Activated gamma-delta T cell treated with Interleukin-2 at 50 U/mL for 16 hours (primary cell): ENCODE results near the gene CLASP1.
"Not testable (repeated sequence)": the region's sequence is repeated elsewhere in the genome, so short reads cannot be mapped to it uniquely, and the experiment has no call there.

Experiments
- DNase-seq: peaks from one replicate; pipeline ENCODE4 v3.0.0-alpha.2; 2020

Gene CLASP1

GRCh38 chr2:121468936-121469335, 180.3 kb downstream of the CLASP1 start:
- DNase-seq: no peak

- no peak for DNase-seq
These were observed 190.0 kb downstream of the CLASP1 start for GRCh38 chr2:121459291-121459690.

GRCh38 chr2:121456325-121456724, 192.9 kb downstream of the CLASP1 start:
- no peak for DNase-seq

- no peak for DNase-seq
These were observed 193.8 kb downstream of the CLASP1 start for GRCh38 chr2:121455446-121455845.

GRCh38 chr2:121454549-121455090, 194.6 kb downstream of the CLASP1 start:
- DNase-seq: no peak

- no peak for DNase-seq
These were observed 197.9 kb downstream of the CLASP1 start for GRCh38 chr2:121451398-121451797.

- DNase-seq: no peak
These were observed 199.0 kb downstream of the CLASP1 start for GRCh38 chr2:121450301-121450700.

GRCh38 chr2:121446647-121447241, 202.5 kb downstream of the CLASP1 start:
- DNase-seq: no peak

GRCh38 chr2:121442889-121443288, 206.4 kb downstream of the CLASP1 start:
- DNase-seq: no peak

- not testable (repeated sequence) for DNase-seq
These were observed 211.0 kb downstream of the CLASP1 start for GRCh38 chr2:121438290-121438689.

- no peak for DNase-seq
These were observed 212.3 kb downstream of the CLASP1 start for GRCh38 chr2:121436918-121437317.

GRCh38 chr2:121435790-121436189, 213.5 kb downstream of the CLASP1 start:
- no peak for DNase-seq

- DNase-seq: no peak
These were observed 218.0 kb downstream of the CLASP1 start for GRCh38 chr2:121431214-121431613.

- no peak for DNase-seq
These were observed 219.2 kb downstream of the CLASP1 start for GRCh38 chr2:121429927-121430520.

- no peak for DNase-seq
These were observed 220.0 kb downstream of the CLASP1 start for GRCh38 chr2:121429119-121429903.

- DNase-seq: no peak
These were observed 222.0 kb downstream of the CLASP1 start for GRCh38 chr2:121427187-121427689.

GRCh38 chr2:121420486-121420885, 228.8 kb downstream of the CLASP1 start:
- DNase-seq: no peak

- DNase-seq: no peak
These were observed 230.1 kb downstream of the CLASP1 start for GRCh38 chr2:121419081-121419699.

- DNase-seq: no peak
These were observed 230.7 kb downstream of the CLASP1 start for GRCh38 chr2:121418494-121419058.

- DNase-seq: no peak
These were observed 231.4 kb downstream of the CLASP1 start for GRCh38 chr2:121417826-121418225.

- no peak for DNase-seq
These were observed 233.5 kb downstream of the CLASP1 start for GRCh38 chr2:121415727-121416126.

GRCh38 chr2:121412349-121412748, 236.9 kb downstream of the CLASP1 start:
- DNase-seq: no peak

- DNase-seq: no peak
These were observed 239.3 kb downstream of the CLASP1 start for GRCh38 chr2:121409966-121410365.
